GM10266 (cell line): ENCODE measurements around the gene PRAMEF1.

Experiments
- DNase-seq: peaks from one replicate; pipeline ENCODE4 v3.0.0; 2012; ENCODE audit errors: extremely low spot score
- TF ChIP-seq, protein P1 (sequence below): IDR thresholded peaks from 2 replicates; pipeline ENCODE4 v1.5.1; 2012; ENCODE audit warnings: mild to moderate bottlenecking, low read depth; ENCODE audit not compliant: control insufficient read depth, insufficient read depth; ENCODE audit errors: missing control alignments

Gene PRAMEF1

DNA sequence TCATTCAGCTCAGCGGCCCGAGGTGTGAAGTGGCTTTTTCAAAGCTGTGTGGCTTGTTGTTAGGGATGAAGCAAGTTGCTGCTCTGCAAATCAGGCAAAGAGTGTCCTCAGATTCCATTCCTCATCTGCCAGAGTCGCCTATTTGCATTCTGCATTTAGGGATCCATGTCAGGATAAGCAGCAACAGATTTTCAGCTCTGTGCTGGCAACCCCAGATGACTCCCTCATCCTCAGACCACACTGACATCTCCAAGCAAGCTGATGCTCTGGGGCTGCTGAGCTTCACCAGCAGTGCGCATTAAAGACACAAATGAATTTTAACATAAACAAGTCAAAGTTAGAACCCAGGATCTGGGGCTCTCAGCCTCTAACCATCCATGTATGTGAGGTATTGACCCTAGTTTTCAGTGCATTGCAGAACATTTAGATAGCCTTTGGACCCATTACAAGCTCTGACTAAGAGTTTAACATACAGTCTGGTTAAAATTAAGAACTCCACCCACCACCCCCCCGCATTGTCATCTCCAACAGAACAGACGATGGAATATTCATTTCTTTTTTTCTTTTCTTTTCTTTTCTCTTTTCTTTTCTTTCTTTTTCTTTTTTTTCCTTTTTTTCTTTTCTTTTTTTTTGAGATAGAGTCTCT, 34.3 kb upstream of the PRAMEF1 start:
- TF ChIP-seq, protein P1, sequence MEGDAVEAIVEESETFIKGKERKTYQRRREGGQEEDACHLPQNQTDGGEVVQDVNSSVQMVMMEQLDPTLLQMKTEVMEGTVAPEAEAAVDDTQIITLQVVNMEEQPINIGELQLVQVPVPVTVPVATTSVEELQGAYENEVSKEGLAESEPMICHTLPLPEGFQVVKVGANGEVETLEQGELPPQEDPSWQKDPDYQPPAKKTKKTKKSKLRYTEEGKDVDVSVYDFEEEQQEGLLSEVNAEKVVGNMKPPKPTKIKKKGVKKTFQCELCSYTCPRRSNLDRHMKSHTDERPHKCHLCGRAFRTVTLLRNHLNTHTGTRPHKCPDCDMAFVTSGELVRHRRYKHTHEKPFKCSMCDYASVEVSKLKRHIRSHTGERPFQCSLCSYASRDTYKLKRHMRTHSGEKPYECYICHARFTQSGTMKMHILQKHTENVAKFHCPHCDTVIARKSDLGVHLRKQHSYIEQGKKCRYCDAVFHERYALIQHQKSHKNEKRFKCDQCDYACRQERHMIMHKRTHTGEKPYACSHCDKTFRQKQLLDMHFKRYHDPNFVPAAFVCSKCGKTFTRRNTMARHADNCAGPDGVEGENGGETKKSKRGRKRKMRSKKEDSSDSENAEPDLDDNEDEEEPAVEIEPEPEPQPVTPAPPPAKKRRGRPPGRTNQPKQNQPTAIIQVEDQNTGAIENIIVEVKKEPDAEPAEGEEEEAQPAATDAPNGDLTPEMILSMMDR: no peak
- DNase-seq: no peak

DNA sequence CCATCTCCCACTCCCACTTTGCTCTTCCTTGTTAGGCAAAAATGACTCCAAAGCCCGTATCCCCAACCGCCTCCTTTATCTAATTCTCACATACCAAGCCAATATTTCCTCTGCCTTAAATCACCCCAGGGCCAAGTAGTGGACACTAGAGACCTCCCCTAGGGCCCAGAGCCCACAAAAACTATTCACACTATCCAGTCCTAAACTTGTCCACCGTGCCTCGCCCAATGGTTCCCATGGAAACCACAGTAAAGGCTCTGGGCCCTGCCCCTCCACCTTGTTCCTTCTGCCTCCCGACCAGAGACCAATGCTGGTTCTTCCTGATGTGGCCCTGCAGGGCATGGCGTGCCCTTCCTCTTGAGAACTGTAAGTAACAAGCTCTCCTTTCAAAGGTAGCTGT, 33.4 kb upstream of the PRAMEF1 start:
- TF ChIP-seq, protein P1: no peak

DNA sequence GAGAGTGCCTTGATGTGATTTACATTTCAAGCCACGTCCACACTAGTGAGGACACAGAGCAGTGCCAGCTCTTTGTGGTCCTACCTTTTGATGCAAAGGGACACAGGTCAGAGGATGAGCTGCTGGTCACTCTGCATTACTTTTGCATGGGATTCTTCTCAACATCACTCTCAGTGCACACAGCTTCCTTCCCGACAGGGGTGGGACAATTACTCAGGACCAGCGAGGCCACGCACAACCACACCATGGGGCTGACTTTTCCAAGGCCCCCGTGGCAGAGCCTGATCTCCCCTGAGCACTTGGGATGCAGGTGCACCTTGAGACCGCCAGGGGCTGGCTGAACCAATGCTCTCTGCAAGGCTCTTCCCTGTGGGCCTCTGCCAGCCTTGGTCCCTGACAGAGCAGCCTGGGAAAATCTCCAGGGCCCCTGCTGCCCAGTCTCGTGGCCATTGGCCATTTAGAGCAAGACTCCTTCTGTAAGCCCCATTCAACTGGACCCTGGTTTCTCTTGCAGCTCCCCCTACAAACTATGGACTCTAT, 30.9 kb upstream of the PRAMEF1 start:
- TF ChIP-seq, protein P1: peak; percentile 9
- no peak for DNase-seq

More for the DNA sequence above, 33.4 kb upstream of the PRAMEF1 start:
- no peak for DNase-seq

DNA sequence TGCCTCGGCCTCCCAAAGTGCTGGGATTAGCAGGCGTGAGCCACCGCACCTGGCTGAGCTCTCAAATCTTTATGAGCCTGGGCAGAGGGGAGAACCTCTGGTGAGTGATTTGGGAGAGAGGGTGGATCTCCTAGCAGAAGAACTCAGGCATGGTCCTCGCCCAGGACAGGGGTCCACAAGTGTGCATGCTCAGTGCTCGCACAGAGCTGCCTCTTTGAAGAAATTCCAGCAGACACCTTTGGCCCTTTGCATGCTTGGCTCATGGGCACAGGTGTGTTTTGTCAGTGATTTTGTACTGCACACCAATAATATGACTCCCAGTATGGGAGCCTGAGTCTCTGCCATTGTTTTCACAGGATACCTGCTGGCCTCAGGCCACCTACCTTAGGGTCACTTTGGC, 29.4 kb upstream of the PRAMEF1 start:
- DNase-seq: no peak
- TF ChIP-seq, protein P1: no peak

DNA sequence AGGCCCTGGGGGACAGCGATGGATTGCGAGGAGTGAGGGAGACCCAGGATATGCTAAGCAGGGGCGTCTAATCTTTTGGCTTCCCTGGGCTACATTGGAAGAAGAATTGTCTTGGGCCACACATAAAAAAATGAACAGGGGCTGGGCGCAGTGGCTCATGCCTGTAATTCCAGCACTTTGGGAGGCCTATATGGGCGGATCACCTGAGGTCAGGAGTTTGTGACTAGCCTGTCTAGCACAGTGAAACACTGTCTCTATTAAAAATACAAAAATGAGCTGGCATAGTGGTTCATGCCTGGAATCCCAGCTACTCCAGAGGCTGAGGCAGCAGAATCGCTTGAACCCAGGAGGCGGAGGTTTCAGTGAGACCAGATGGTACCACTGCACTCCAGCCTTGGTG, 28.4 kb upstream of the PRAMEF1 start:
- no peak for DNase-seq
- TF ChIP-seq, protein P1: no peak

DNA sequence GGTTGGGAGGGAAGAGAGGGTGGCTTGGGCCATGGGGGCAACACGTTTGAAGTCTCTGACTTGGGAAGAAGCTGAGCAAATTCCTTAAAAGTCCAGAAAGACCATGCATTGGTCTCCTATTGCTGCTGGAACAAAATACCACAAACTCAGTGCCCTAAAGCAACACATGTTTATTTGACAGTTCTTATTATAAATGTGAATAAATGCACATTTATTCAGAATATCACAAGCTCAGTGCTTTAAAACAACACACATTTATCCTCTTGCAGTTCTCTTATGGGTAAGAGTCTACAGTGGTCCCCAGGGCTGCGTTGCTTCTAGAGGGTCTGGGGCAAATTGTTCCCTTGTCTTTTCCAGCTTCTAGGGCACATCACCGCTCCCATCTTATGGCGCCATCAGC, 27.7 kb upstream of the PRAMEF1 start:
- no peak for DNase-seq
- TF ChIP-seq, protein P1: no peak

DNA sequence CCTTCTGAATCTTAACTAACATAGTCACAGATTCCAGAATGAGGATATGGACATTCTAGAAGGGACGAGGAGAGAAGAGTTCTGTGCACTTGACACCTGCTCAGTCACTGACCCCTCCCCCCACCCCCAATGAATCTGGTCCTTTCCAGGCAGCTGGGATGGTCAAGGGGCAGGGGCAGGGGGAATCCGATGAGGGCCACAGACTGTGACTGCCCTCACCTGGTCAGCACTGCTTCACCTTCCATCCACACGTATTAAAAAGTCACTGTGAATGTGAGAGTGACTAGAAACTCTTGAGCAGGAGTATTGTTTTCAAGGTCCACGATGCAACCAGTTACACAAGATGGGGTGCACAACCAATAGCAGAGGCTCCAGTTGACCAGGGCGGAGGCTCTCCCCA, 27.2 kb upstream of the PRAMEF1 start:
- TF ChIP-seq, protein P1: no peak
- no peak for DNase-seq
